HepG2 (cell line): Measurements from ENCODE around the gene ADIRF. TPM values are rescaled to one million over a fixed set of nuclear protein-coding genes. Genes with fewer than 3 reads are reported as not detected.
A peak's percentile ranks its signal among the peaks of the same experiment; 100 is the strongest.

ENCODE experiments used
- ATF7-NPFF ChIP-seq: sonication (generic); formaldehyde crosslinking; IDR thresholded peaks from 2 replicates; pipeline ENCODE4 v1.8.1; 2023; ENCODE audit warnings: mild to moderate bottlenecking, low read depth, missing genetic modification reagents, moderate library complexity
- ATM ChIP-seq: fragments of 450-650 bp; IDR thresholded peaks from 2 replicates; pipeline ENCODE4 v1.7.1; 2017; ENCODE audit warnings: mild to moderate bottlenecking, borderline replicate concordance
- CBX5 ChIP-seq: sonication (generic); formaldehyde crosslinking; IDR thresholded peaks from 2 replicates; pipeline ENCODE4 v1.4.0; 2020; ENCODE audit warnings: missing genetic modification reagents, borderline replicate concordance
- CCAR2 ChIP-seq: fragments of 200-400 bp; formaldehyde crosslinking; optimal IDR thresholded peaks from 2 replicates; pipeline ENCODE3; 2018; ENCODE audit warnings: low read depth, mild to moderate bottlenecking, low read length, moderate library complexity
- CERS6 ChIP-seq: sonication (generic); formaldehyde crosslinking; IDR thresholded peaks from 2 replicates; pipeline ENCODE4 v1.5.0; 2020; ENCODE audit warnings: missing genetic modification reagents
- FOXA3 ChIP-seq: IDR thresholded peaks from 2 replicates; pipeline ENCODE4 v1.6.1; 2016; ENCODE audit warnings: missing genetic modification reagents, missing compliant biosample characterization
- GPN1 ChIP-seq: sonication (generic); formaldehyde crosslinking; IDR thresholded peaks from 2 replicates; pipeline ENCODE4 v1.5.1; 2020; ENCODE audit warnings: missing genetic modification reagents, borderline replicate concordance
- MTA3 ChIP-seq: sonication (generic); formaldehyde crosslinking; IDR thresholded peaks from 2 replicates; pipeline ENCODE4 v1.4.0; 2020; ENCODE audit warnings: missing genetic modification reagents
- NCOA1 ChIP-seq: sonication (generic); formaldehyde crosslinking; IDR thresholded peaks from 2 replicates; pipeline ENCODE4 v1.9.0; 2021; ENCODE audit warnings: missing genetic modification reagents
- NFATC3 ChIP-seq: sonication (generic); formaldehyde crosslinking; IDR thresholded peaks from 2 replicates; pipeline ENCODE4 v1.5.1; 2020; ENCODE audit warnings: mild to moderate bottlenecking, missing genetic modification reagents
- RFXANK ChIP-seq: IDR thresholded peaks from 2 replicates; pipeline ENCODE4 v1.6.1; 2016
- SALL1 ChIP-seq: sonication (generic); formaldehyde crosslinking; IDR thresholded peaks from 2 replicates; pipeline ENCODE4 v1.8.0; 2022; ENCODE audit warnings: mild to moderate bottlenecking, missing genetic modification reagents
- SAP130 ChIP-seq: IDR thresholded peaks from 2 replicates; pipeline ENCODE4 v1.6.1; 2016; ENCODE audit warnings: low read depth
- SMAD9 ChIP-seq: sonication (generic); formaldehyde crosslinking; IDR thresholded peaks from 2 replicates; pipeline ENCODE4 v1.5.1; 2020; ENCODE audit warnings: mild to moderate bottlenecking, missing genetic modification reagents
- STAT5B ChIP-seq: sonication (generic); formaldehyde crosslinking; IDR thresholded peaks from 2 replicates; pipeline ENCODE4 v1.4.0; 2020; ENCODE audit warnings: missing genetic modification reagents
- TGIF2 ChIP-seq: IDR thresholded peaks from 2 replicates; pipeline ENCODE4 v1.6.1; 2016; ENCODE audit warnings: control low read depth, missing compliant biosample characterization
- THYN1 ChIP-seq: sonication (generic); formaldehyde crosslinking; IDR thresholded peaks from 2 replicates; pipeline ENCODE4 v1.8.1; 2023; ENCODE audit warnings: low read depth, mild to moderate bottlenecking, moderate library complexity, missing genetic modification reagents, borderline replicate concordance
- TOE1 ChIP-seq: sonication (generic); formaldehyde crosslinking; IDR thresholded peaks from 2 replicates; pipeline ENCODE4 v1.4.0; 2020; ENCODE audit warnings: mild to moderate bottlenecking, missing genetic modification reagents
- ZNF253 ChIP-seq: sonication (generic); formaldehyde crosslinking; IDR thresholded peaks from 2 replicates; pipeline ENCODE4 v1.8.0; 2022; ENCODE audit warnings: mild to moderate bottlenecking, missing genetic modification reagents, borderline replicate concordance
- ZNF33B ChIP-seq: sonication (generic); formaldehyde crosslinking; IDR thresholded peaks from 2 replicates; pipeline ENCODE4 v1.5.1; 2020; ENCODE audit warnings: mild to moderate bottlenecking, missing genetic modification reagents
- ZNF451 ChIP-seq: sonication (generic); formaldehyde crosslinking; IDR thresholded peaks from 2 replicates; pipeline ENCODE4 v1.5.0; 2020; ENCODE audit warnings: mild to moderate bottlenecking, missing genetic modification reagents
- ZNF484 ChIP-seq: sonication (generic); formaldehyde crosslinking; IDR thresholded peaks from 2 replicates; pipeline ENCODE4 v1.5.1; 2020; ENCODE audit warnings: mild to moderate bottlenecking, low read depth, missing genetic modification reagents, borderline replicate concordance
- ZNF740 ChIP-seq: sonication (generic); formaldehyde crosslinking; IDR thresholded peaks from 2 replicates; pipeline ENCODE4 v1.4.0; 2020; ENCODE audit warnings: missing genetic modification reagents
- ZSCAN22 ChIP-seq: sonication (generic); formaldehyde crosslinking; IDR thresholded peaks from 2 replicates; pipeline ENCODE4 v1.4.0; 2020; ENCODE audit warnings: mild to moderate bottlenecking, missing genetic modification reagents
- polyA plus RNA-seq, 8 experiments: library from polyadenylated mRNA; depleted of rRNA in 3 of 8; stranded (reverse) in 7 of 8; unstranded in 1 of 8; fragments of >200 nt; fragmentation: Illumina TruSeq in 4 of 8; extraction: Trizol in 4 of 8; gene quantifications; 2 replicates each; pipeline versions ENCODE4 v1.2.1 to v1.2.3, GENCODE V29; 2011 to 2016; ENCODE audit warnings: low read depth in 4 of 8, missing spikeins in 1 of 8, mixed read lengths in 1 of 8; ENCODE audit not compliant: insufficient read depth in 1 of 8
- total RNA-seq, 5 experiments: library from RNA; depleted of rRNA; stranded (reverse); fragments of >200 nt; fragmentation: Illumina TruSeq; extraction: Trizol; gene quantifications; 2 replicates each; pipeline ENCODE4 v1.2.3, GENCODE V29; 2016; ENCODE audit warnings: low read depth in 1 of 5
- TF ChIP-seq, protein P1 (sequence below): sonication (generic); formaldehyde crosslinking; IDR thresholded peaks from 2 replicates; pipeline ENCODE4 v1.8.0; 2022; ENCODE audit warnings: missing genetic modification reagents, mild to moderate bottlenecking, borderline replicate concordance
- TF ChIP-seq, protein P2 (sequence below): sonication (generic); formaldehyde crosslinking; IDR thresholded peaks from 2 replicates; pipeline ENCODE4 v1.8.0; 2022; ENCODE audit warnings: missing genetic modification reagents, mild to moderate bottlenecking, inconsistent platforms, borderline replicate concordance
- TF ChIP-seq, protein P3 (sequence below): sonication (generic); formaldehyde crosslinking; IDR thresholded peaks from 2 replicates; pipeline ENCODE4 v1.5.0; 2020; ENCODE audit warnings: mild to moderate bottlenecking, missing genetic modification reagents

ADIRF gene
- total and polyA plus RNA-seq, 2 of the 13 experiments (the other 11 are each of a cell fraction or from before 2014, with no cell fraction given): 0.13 to 0.40 TPM

DNA sequence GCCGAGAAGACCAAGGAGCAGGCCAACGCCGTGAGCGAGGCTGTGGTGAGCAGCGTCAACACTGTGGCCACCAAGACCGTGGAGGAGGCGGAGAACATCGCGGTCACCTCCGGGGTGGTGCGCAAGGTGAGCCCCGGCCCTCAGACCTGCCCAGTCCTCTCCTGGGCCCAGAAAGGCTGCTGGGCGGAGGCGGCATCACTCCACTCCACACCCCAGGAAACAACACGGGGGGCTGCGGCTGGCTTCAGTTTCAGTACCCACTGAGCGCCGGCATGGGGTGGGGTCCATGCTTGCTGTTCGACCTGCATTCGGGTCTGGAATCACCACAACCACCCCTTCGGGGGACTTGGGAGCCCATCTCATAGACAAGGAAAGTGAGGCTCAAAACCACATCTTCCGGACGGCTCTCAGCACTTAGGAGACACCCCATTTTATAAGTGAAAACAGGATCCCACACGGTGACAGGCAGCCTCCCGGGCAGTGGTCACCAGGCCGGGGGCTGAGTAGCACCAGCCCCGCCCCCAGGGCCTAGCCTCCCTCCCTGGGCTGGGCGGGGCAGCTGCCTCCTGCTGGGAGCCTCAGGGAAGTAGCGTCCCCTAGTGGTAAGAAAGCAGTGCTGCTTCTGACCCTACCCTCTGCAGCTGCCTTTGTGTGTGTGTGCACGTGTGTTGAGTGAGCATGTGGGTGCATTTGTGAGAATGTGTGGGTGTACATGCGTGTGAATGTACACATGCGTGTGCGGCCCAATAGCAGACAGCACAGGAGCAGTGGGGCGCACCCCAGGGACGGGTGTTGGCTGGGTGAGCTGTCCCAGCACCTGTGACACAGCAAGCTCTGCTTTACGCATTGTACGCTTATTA is 8.0 kb upstream of the ADIRF start (continued):
- no peak for TF ChIP-seq FOXA3 (CRISPR knock-in tag)
- TF ChIP-seq THYN1 (CRISPR knock-in tag): no peak
- no peak for TF ChIP-seq TGIF2 (CRISPR knock-in tag)
- TF ChIP-seq ZSCAN22 (CRISPR knock-in tag): no peak
- no peak for TF ChIP-seq GPN1 (CRISPR knock-in tag)
- TF ChIP-seq ZNF33B (CRISPR knock-in tag): no peak
- TF ChIP-seq, protein P1, sequence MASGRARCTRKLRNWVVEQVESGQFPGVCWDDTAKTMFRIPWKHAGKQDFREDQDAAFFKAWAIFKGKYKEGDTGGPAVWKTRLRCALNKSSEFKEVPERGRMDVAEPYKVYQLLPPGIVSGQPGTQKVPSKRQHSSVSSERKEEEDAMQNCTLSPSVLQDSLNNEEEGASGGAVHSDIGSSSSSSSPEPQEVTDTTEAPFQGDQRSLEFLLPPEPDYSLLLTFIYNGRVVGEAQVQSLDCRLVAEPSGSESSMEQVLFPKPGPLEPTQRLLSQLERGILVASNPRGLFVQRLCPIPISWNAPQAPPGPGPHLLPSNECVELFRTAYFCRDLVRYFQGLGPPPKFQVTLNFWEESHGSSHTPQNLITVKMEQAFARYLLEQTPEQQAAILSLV (CRISPR knock-in tag): no peak
- TF ChIP-seq ATF7-NPFF: no peak
- TF ChIP-seq NFATC3: no peak
- TF ChIP-seq NCOA1 (CRISPR knock-in tag): no peak
- no peak for TF ChIP-seq ATM
- no peak for TF ChIP-seq ZNF484 (CRISPR knock-in tag)
- TF ChIP-seq, protein P2, sequence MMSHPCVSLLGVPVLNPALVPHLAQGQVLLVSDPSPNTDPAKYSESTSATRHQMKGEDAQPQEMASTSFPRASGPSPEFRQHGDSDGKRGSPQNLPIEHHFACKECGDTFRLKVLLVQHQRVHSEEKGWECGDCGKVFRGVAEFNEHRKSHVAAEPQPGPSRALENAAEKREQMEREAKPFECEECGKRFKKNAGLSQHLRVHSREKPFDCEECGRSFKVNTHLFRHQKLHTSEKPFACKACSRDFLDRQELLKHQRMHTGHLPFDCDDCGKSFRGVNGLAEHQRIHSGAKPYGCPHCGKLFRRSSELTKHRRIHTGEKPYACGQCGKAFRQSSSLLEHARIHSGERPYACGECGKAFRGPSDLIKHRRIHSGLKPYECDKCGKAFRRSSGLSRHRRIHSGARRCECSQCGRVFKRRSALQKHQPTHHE: no peak
- no peak; the same call in 1 of the 2 replicates for TF ChIP-seq ZNF740 (CRISPR knock-in tag)
- TF ChIP-seq TOE1 (CRISPR knock-in tag): no peak
- TF ChIP-seq ZNF451 (CRISPR knock-in tag): 0 out of 2 replicates have a peak, but pooled peaks have one; percentile 66
- no peak for TF ChIP-seq MTA3 (CRISPR knock-in tag)
- no peak for TF ChIP-seq CERS6 (CRISPR knock-in tag)
- TF ChIP-seq RFXANK (CRISPR knock-in tag): no peak
- peak; percentile 31; the same call in 1 of the 2 replicates for TF ChIP-seq SALL1
- TF ChIP-seq CCAR2: no peak
- TF ChIP-seq, protein P3, sequence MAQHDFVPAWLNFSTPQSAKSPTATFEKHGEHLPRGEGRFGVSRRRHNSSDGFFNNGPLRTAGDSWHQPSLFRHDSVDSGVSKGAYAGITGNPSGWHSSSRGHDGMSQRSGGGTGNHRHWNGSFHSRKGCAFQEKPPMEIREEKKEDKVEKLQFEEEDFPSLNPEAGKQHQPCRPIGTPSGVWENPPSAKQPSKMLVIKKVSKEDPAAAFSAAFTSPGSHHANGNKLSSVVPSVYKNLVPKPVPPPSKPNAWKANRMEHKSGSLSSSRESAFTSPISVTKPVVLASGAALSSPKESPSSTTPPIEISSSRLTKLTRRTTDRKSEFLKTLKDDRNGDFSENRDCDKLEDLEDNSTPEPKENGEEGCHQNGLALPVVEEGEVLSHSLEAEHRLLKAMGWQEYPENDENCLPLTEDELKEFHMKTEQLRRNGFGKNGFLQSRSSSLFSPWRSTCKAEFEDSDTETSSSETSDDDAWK: no peak
- no peak for TF ChIP-seq CBX5 (CRISPR knock-in tag)
- TF ChIP-seq ZNF253: no peak
- peak; percentile 41; the same call in 1 of the 2 replicates for TF ChIP-seq SAP130 (CRISPR knock-in tag)
- TF ChIP-seq STAT5B (CRISPR knock-in tag): no peak
- TF ChIP-seq SMAD9 (CRISPR knock-in tag): no peak
